ENCODE results near the gene SERPINA10.

SERPINA10 gene

DNA sequence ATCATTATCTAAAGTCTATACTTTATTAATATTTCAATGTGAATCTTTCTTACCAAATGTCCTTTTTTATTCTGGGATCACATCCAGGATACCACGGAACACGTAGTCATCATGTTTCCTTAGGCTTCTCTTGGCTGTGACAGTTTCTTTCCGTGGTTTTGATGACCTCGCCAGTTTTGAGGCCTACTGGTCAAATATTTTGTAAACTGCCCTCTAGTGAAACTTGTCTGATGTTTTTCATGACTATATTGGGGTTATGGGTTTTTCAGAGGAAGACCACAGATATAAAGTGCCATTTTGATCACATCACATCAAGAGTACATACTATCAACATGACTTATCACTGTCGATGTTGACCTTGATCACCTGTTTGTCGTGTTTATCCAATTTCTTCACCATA is 44.2 kb upstream of the SERPINA10 start:
- WGBS (ENCODE audit: extremely low coverage, insufficient coverage, low lambda C conversion rate) = no CpG with 5 or more reads among the region's 6 CpGs
- H3K4me1 ChIP-seq (ENCODE audit: control insufficient read depth, low read depth, low read length) = no peaks in the 10 kb centered on the region
- no peak overlapping the region for H3K4ac ChIP-seq (ENCODE audit: low read depth, low read length)
- H3K27ac ChIP-seq (ENCODE audit: low read depth, low read length) = no peak overlapping the region
- H3K4me2 ChIP-seq (ENCODE audit: low read length) = no peak overlapping the region
- H3K36me3 ChIP-seq (ENCODE audit: control insufficient read depth, insufficient read depth, low read length) = no peaks in the 10 kb centered on the region
- H3K56ac ChIP-seq (ENCODE audit: low read length) = no peak overlapping the region
- no peaks in the 10 kb centered on the region for H3K79me1 ChIP-seq (ENCODE audit: low read length)
- H4K5ac ChIP-seq (ENCODE audit: low read length) = no peak overlapping the region
- H2AK5ac ChIP-seq (ENCODE audit: low read length) = no peak overlapping the region
- no peak overlapping the region for H3K18ac ChIP-seq (ENCODE audit: low read length)
- no peak overlapping the region for H3K4me3 ChIP-seq (ENCODE audit: low read length)
- no peak overlapping the region for H2BK120ac ChIP-seq (ENCODE audit: low read depth, low read length)
- no peak overlapping the region for H3K9ac ChIP-seq (ENCODE audit: low read length)
- DNase-seq = no peak
- no peaks in the 10 kb centered on the region for H3K27me3 ChIP-seq (ENCODE audit: insufficient read depth, low read length, poor library complexity)
- H3K79me2 ChIP-seq (ENCODE audit: control insufficient read depth, insufficient read depth, low read length) = no peaks in the 10 kb centered on the region
- no peak overlapping the region for H2BK5ac ChIP-seq (ENCODE audit: low read length)
- no peak overlapping the region for H4K8ac ChIP-seq (ENCODE audit: low read depth, low read length)
- H2BK15ac ChIP-seq (replicated peaks; ENCODE audit: low read depth) = no peak overlapping the region
- H3K23ac ChIP-seq (ENCODE audit: low read length) = no peak overlapping the region

DNA sequence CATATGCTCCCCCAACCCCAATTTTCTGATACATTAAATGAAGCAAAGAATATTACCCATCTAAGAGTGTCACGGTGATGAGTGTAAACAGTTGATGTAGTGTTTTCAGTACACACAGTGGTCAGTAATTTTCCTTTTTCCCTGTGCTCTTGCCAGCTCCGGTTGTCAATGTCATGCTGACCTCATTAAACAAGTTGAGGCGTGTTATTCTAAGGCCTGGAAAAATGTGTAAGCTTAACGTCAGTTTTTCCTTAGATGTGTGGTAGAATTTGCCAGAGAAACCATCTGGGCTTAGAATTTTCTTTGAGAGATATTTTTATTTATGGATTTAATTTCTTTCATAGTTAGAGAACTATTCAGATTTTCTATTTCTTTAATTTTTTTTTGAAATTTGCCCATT is 41.8 kb upstream of the SERPINA10 start:
- Histone ChIP-seq H2BK5ac (ENCODE audit: low read length) (no peak overlapping the region), H4K5ac (ENCODE audit: low read length) (no peak overlapping the region), H3K4me3 (ENCODE audit: low read length) (no peak overlapping the region), H3K4ac (ENCODE audit: low read depth, low read length) (no peak overlapping the region), H3K79me1 (ENCODE audit: low read length) (no peaks in the 10 kb centered on the region), H3K9ac (ENCODE audit: low read length) (no peak overlapping the region), H4K8ac (ENCODE audit: low read depth, low read length) (no peak overlapping the region), H3K23ac (ENCODE audit: low read length) (no peak overlapping the region), H3K27me3 (ENCODE audit: insufficient read depth, low read length, poor library complexity) (no peaks in the 10 kb centered on the region), H3K4me1 (ENCODE audit: control insufficient read depth, low read depth, low read length) (no peaks in the 10 kb centered on the region), H3K79me2 (ENCODE audit: control insufficient read depth, insufficient read depth, low read length) (no peaks in the 10 kb centered on the region), H3K4me2 (ENCODE audit: low read length) (no peak overlapping the region), H3K36me3 (ENCODE audit: control insufficient read depth, insufficient read depth, low read length) (no peaks in the 10 kb centered on the region), H3K27ac (ENCODE audit: low read depth, low read length) (no peak overlapping the region), H3K56ac (ENCODE audit: low read length) (no peak overlapping the region), H2BK120ac (ENCODE audit: low read depth, low read length) (no peak overlapping the region), H2AK5ac (ENCODE audit: low read length) (no peak overlapping the region), H2BK15ac (replicated peaks; ENCODE audit: low read depth) (no peak overlapping the region), H3K18ac (ENCODE audit: low read length) (no peak overlapping the region)
- no CpG with 5 or more reads among the region's 4 CpGs for WGBS (ENCODE audit: extremely low coverage, insufficient coverage, low lambda C conversion rate)
- DNase-seq = no peak

DNA sequence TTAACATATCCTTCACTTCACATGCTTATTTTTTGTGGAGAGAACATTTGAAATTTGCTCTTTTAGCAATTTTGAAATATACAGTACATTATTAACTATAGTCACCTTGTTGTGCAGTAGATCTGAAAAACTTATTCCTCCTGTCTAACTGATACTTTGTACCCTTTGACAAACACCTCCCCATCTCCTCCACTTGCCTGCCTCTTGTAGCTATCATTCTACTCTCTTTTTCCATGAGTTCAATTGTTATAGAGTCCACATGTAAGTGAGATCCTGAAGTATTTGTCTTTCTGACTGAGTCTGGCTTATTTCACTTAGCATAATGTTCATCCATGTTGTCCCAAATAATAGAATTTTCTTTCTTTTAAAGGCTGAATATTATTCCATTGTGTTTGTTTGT is 39.5 kb upstream of the SERPINA10 start:
- DNase-seq = no peak
- Histone ChIP-seq H3K4me1 (ENCODE audit: control insufficient read depth, low read depth, low read length) (no peaks in the 10 kb centered on the region), H3K36me3 (ENCODE audit: control insufficient read depth, insufficient read depth, low read length) (no peaks in the 10 kb centered on the region), H3K23ac (ENCODE audit: low read length) (no peak overlapping the region), H3K18ac (ENCODE audit: low read length) (no peak overlapping the region), H4K8ac (ENCODE audit: low read depth, low read length) (no peak overlapping the region), H2AK5ac (ENCODE audit: low read length) (no peak overlapping the region), H2BK5ac (ENCODE audit: low read length) (no peak overlapping the region), H4K5ac (ENCODE audit: low read length) (no peak overlapping the region), H3K27me3 (ENCODE audit: insufficient read depth, low read length, poor library complexity) (no peaks in the 10 kb centered on the region), H2BK120ac (ENCODE audit: low read depth, low read length) (no peak overlapping the region), H3K9ac (ENCODE audit: low read length) (no peak overlapping the region), H3K4me2 (ENCODE audit: low read length) (no peak overlapping the region), H3K56ac (ENCODE audit: low read length) (no peak overlapping the region), H2BK15ac (replicated peaks; ENCODE audit: low read depth) (no peak overlapping the region), H3K4me3 (ENCODE audit: low read length) (no peak overlapping the region), H3K27ac (ENCODE audit: low read depth, low read length) (no peak overlapping the region), H3K79me2 (ENCODE audit: control insufficient read depth, insufficient read depth, low read length) (no peaks in the 10 kb centered on the region), H3K79me1 (ENCODE audit: low read length) (no peaks in the 10 kb centered on the region), H3K4ac (ENCODE audit: low read depth, low read length) (no peak overlapping the region)

DNA sequence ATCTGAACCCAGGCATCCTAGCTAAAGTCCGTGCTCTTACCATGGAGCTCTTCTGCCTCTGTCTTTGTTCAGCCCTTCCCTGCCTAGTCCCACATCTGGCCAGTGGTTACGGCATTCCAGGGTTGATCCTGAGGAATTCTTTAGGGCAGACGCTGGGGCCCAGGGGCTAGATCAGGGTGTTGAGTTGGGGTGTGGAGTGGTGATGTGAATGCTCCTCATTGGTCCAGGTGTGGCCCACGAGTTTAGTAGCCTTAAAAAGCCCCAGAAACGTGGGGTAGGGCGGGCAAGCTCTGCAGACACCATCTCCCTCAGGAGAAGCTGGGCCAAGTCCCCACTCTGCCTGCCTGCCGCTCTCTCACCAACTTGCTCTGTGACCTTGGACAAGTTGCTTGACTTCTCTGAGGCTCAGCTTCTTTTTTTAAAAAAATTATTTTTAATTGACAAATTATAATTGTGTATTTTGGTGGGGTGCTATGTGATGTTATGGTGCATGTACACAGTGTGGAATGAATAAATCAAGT is 39.1 kb upstream of the SERPINA10 start:
- H3K79me2 ChIP-seq (ENCODE audit: control insufficient read depth, insufficient read depth, low read length) = no peaks in the 10 kb centered on the region
- no peak overlapping the region for H2BK5ac ChIP-seq (ENCODE audit: low read length)
- H2BK120ac ChIP-seq (ENCODE audit: low read depth, low read length) = no peak overlapping the region
- H3K27me3 ChIP-seq (ENCODE audit: insufficient read depth, low read length, poor library complexity) = no peaks in the 10 kb centered on the region
- H3K23ac ChIP-seq (ENCODE audit: low read length) = no peak overlapping the region
- no peak overlapping the region for H3K9ac ChIP-seq (ENCODE audit: low read length)
- no peak overlapping the region for H3K4me2 ChIP-seq (ENCODE audit: low read length)
- no peak overlapping the region for H3K27ac ChIP-seq (ENCODE audit: low read depth, low read length)
- no peak overlapping the region for H4K8ac ChIP-seq (ENCODE audit: low read depth, low read length)
- H3K36me3 ChIP-seq (ENCODE audit: control insufficient read depth, insufficient read depth, low read length) = no peaks in the 10 kb centered on the region
- no peak overlapping the region for H2BK15ac ChIP-seq (replicated peaks; ENCODE audit: low read depth)
- no CpG with 5 or more reads among the region's 7 CpGs for WGBS (ENCODE audit: extremely low coverage, insufficient coverage, low lambda C conversion rate)
- no peak for DNase-seq
- H4K5ac ChIP-seq (ENCODE audit: low read length) = no peak overlapping the region
- no peaks in the 10 kb centered on the region for H3K4me1 ChIP-seq (ENCODE audit: control insufficient read depth, low read depth, low read length)
- no peak overlapping the region for H3K4me3 ChIP-seq (ENCODE audit: low read length)
- no peaks in the 10 kb centered on the region for H3K79me1 ChIP-seq (ENCODE audit: low read length)
- no peak overlapping the region for H3K56ac ChIP-seq (ENCODE audit: low read length)
- H2AK5ac ChIP-seq (ENCODE audit: low read length) = no peak overlapping the region
- no peak overlapping the region for H3K4ac ChIP-seq (ENCODE audit: low read depth, low read length)
- H3K18ac ChIP-seq (ENCODE audit: low read length) = no peak overlapping the region

DNA sequence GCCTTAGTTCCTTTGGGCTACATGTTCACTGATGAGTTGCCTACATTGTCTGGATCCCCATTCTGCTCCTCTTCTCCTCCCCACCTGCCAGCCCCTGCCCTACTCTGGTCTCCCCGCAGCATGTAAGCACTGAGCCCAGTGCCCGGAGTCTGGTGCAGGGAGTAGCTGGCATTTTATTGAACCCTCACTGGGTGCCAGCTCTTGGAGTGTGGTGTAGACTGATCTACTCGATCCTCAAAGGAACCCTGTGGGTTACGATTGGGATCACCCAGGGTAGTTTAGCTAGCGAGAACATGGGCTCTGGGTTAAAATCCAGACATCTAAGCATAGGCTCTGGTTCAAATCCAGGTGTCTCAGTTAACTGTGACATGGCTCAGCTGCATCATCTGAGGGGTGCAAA is 38.4 kb upstream of the SERPINA10 start:
- no peak overlapping the region for H3K9ac ChIP-seq (ENCODE audit: low read length)
- H3K4me3 ChIP-seq (ENCODE audit: low read length) = no peak overlapping the region

DNA sequence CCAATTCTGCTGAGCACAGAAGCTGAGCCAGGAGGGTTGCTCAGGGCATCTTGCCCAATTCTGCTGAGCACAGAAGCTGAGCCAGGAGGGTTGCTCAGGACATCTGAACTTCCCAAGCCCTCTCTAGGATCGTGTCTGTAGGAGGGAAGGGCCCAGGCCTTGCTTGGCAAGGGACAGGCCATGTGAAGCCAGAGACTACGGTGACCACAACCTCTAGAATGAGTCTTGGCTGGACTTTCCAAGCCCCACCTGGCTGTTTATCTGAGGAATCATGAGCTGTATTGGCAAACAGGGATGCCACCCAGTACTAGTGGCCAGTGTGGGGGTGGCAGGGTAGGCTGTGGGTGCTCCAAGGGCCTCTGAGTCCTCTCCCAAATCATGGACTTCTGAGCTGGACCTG is 37.8 kb upstream of the SERPINA10 start:
- H3K79me1 ChIP-seq (ENCODE audit: low read length) = no peaks in the 10 kb centered on the region
- H2AK5ac ChIP-seq (ENCODE audit: low read length) = no peak overlapping the region
- H2BK120ac ChIP-seq (ENCODE audit: low read depth, low read length) = no peak overlapping the region
- no peak overlapping the region for H3K4me2 ChIP-seq (ENCODE audit: low read length)
- no peak overlapping the region for H3K4ac ChIP-seq (ENCODE audit: low read depth, low read length)
- no peaks in the 10 kb centered on the region for H3K79me2 ChIP-seq (ENCODE audit: control insufficient read depth, insufficient read depth, low read length)
- no CpG with 5 or more reads among the region's 2 CpGs for WGBS (ENCODE audit: extremely low coverage, insufficient coverage, low lambda C conversion rate)
- H3K23ac ChIP-seq (ENCODE audit: low read length) = no peak overlapping the region
- no peaks in the 10 kb centered on the region for H3K27me3 ChIP-seq (ENCODE audit: insufficient read depth, low read length, poor library complexity)
- no peaks in the 10 kb centered on the region for H3K4me1 ChIP-seq (ENCODE audit: control insufficient read depth, low read depth, low read length)
- H2BK5ac ChIP-seq (ENCODE audit: low read length) = no peak overlapping the region
- no peak overlapping the region for H4K5ac ChIP-seq (ENCODE audit: low read length)
- no peak overlapping the region for H3K9ac ChIP-seq (ENCODE audit: low read length)
- no peak overlapping the region for H3K27ac ChIP-seq (ENCODE audit: low read depth, low read length)
- no peak overlapping the region for H4K8ac ChIP-seq (ENCODE audit: low read depth, low read length)
- DNase-seq = no peak
- H3K56ac ChIP-seq (ENCODE audit: low read length) = no peak overlapping the region
- H3K4me3 ChIP-seq (ENCODE audit: low read length) = no peak overlapping the region
- no peak overlapping the region for H2BK15ac ChIP-seq (replicated peaks; ENCODE audit: low read depth)
- no peaks in the 10 kb centered on the region for H3K36me3 ChIP-seq (ENCODE audit: control insufficient read depth, insufficient read depth, low read length)
- H3K18ac ChIP-seq (ENCODE audit: low read length) = no peak overlapping the region

More for the DNA sequence above, 38.4 kb upstream of the SERPINA10 start:
- Histone ChIP-seq H3K4ac (ENCODE audit: low read depth, low read length) (no peak overlapping the region), H3K79me1 (ENCODE audit: low read length) (no peaks in the 10 kb centered on the region), H2BK120ac (ENCODE audit: low read depth, low read length) (no peak overlapping the region), H3K79me2 (ENCODE audit: control insufficient read depth, insufficient read depth, low read length) (no peaks in the 10 kb centered on the region), H3K18ac (ENCODE audit: low read length) (no peak overlapping the region), H3K4me2 (ENCODE audit: low read length) (no peak overlapping the region), H4K5ac (ENCODE audit: low read length) (no peak overlapping the region), H2BK5ac (ENCODE audit: low read length) (no peak overlapping the region), H3K36me3 (ENCODE audit: control insufficient read depth, insufficient read depth, low read length) (no peaks in the 10 kb centered on the region), H3K4me1 (ENCODE audit: control insufficient read depth, low read depth, low read length) (no peaks in the 10 kb centered on the region), H4K8ac (ENCODE audit: low read depth, low read length) (no peak overlapping the region), H3K23ac (ENCODE audit: low read length) (no peak overlapping the region), H2BK15ac (replicated peaks; ENCODE audit: low read depth) (no peak overlapping the region), H3K27ac (ENCODE audit: low read depth, low read length) (no peak overlapping the region), H3K56ac (ENCODE audit: low read length) (no peak overlapping the region), H3K27me3 (ENCODE audit: insufficient read depth, low read length, poor library complexity) (no peaks in the 10 kb centered on the region), H2AK5ac (ENCODE audit: low read length) (no peak overlapping the region)
- no CpG with 5 or more reads among the region's 5 CpGs for WGBS (ENCODE audit: extremely low coverage, insufficient coverage, low lambda C conversion rate)
- DNase-seq = no peak
